ENCODE data around the gene TAS2R16.
"Not testable (repeated sequence)": the region's sequence is repeated elsewhere in the genome, so short reads cannot be mapped to it uniquely, and the experiment has no call there.

Gene TAS2R16

GRCh38 chr7:122989041-122989440 is 6.5 kb downstream of the TAS2R16 start:
- H3K4me1 Mint-ChIP-seq: no peaks in the 10 kb centered on the region
- no peak overlapping the region for H3K27ac Mint-ChIP-seq
- H3K4me3 Mint-ChIP-seq: no peak overlapping the region
- no peaks in the 10 kb centered on the region for H3K36me3 Mint-ChIP-seq
- peaks cover 11% of the 10 kb centered on the region for H3K9me3 Mint-ChIP-seq
- ATAC-seq: no peak
- no peak for DNase-seq (ENCODE audit: low spot score in 2 of 2)

DNA sequence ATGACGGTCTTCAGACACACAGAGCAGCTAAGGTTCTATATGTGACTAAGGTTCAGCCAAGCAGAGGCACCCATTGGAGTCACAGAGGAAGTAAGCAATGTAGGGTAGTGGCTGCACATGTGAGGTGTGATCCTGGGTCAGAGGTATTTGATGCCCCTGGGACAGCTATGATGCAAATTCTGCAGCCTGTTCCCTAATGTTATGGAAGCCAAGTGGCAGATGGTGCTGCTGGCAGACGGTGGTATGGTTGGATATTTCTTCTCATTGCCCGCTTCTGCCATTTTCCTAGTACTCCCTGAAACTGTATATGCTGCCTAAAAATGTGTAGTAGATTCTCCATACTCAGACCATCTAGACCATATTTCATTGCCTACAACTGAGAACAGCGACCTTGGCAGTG is 7.2 kb downstream of the TAS2R16 start:
- Mint-ChIP-seq H3K9me3 (peaks cover 8% of the 10 kb centered on the region), H3K4me1 (no peaks in the 10 kb centered on the region), H3K4me3 (no peak overlapping the region), H3K27ac (no peak overlapping the region), H3K36me3 (no peaks in the 10 kb centered on the region)
- no peak for ATAC-seq
- no peak for DNase-seq (ENCODE audit: low spot score in 2 of 2)

DNA sequence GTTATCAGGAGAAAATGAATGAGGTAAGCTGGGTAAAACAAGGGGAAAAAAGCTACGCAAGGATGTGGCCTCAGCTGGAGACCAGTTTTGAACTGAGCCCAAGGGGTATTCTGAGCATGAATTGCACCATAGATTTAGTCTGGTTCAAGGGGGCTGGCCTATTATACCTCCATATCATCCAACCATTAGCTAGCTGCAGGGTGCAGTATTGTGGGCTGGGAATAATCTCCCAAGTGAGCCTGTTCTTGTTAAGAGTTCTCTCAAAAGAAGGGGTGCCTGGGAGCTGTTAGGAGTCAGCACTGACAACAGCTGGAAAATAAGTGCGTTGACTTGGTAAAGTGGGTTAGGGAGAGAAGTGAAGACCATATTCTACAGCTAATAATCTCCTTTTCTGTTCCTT is 8.0 kb downstream of the TAS2R16 start:
- Mint-ChIP-seq H3K4me1 (no peaks in the 10 kb centered on the region), H3K4me3 (no peak overlapping the region), H3K9me3 (peaks cover 6% of the 10 kb centered on the region), H3K27ac (no peak overlapping the region), H3K36me3 (no peaks in the 10 kb centered on the region)
- ATAC-seq (no peak), DNase-seq (ENCODE audit: low spot score in 2 of 2) (no peak)

DNA sequence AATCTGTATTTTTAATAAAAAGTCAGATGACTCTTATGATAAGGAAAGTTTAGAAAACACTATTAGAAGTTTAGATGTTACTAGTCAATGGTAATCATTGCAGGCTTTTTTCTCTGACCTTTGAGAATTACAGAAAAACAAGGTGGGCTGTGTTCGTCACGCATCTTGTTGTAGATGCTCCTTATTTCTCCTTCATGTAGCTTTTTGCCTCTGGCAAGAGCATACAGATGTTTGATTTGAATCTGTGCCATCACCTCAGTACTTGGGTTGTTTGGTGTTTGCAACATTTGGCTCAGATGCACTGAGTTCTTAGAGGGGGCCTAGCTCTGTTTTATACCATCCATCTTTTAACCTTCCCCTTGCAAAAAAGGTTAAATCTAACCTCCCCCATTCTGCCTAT is 11.5 kb downstream of the TAS2R16 start:
- DNase-seq (ENCODE audit: low spot score in 2 of 2) (no peak), ATAC-seq (no peak)
- peaks cover 11% of the 10 kb centered on the region for H3K9me3 Mint-ChIP-seq
- no peak overlapping the region for H3K4me3 Mint-ChIP-seq
- no peak overlapping the region for H3K27ac Mint-ChIP-seq
- no peaks in the 10 kb centered on the region for H3K4me1 Mint-ChIP-seq
- no peaks in the 10 kb centered on the region for H3K36me3 Mint-ChIP-seq

DNA sequence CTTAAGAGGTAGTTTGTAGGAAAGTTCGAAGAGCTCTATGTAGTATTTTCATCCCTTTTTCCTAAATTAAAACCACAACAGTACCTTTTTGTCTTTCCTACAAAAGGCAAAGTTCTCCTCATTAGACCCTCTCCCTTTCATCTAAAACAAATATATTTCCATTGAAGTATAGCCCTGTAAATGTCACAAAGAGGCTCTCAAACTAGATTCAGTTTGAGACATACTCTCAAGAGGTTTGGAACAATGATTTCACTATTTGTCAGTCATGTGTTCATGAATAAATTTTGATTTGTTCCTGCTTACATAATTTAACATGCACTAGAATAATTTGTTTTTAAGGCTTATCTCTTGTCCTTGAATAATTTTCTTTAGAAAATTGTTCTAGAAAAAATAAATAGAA is 12.2 kb downstream of the TAS2R16 start:
- Mint-ChIP-seq H3K27ac (no peak overlapping the region), H3K4me1 (no peaks in the 10 kb centered on the region), H3K9me3 (peaks cover 10% of the 10 kb centered on the region), H3K4me3 (no peak overlapping the region), H3K36me3 (no peaks in the 10 kb centered on the region)
- DNase-seq (ENCODE audit: low spot score in 2 of 2) (no peak), ATAC-seq (no peak)

DNA sequence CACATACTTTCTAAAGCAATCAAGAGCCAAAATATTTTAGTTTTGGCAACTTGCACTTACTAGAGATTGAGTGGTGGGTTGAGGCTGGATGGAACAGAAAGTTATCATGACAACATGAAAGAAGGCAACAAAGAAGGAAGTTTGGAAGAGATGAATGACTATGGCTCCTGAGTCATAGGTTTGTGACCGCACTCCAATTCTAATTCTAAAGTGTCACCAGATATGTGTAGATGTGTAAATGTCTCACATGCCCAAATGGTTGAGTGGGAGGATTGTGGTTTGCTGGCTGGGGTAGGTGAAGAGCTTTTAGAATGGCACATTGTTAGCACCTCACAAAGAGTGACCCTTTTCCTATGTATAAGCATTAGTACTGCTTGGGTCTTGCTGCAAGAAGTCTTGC is 20.2 kb downstream of the TAS2R16 start:
- no peaks in the 10 kb centered on the region for H3K36me3 Mint-ChIP-seq
- DNase-seq (ENCODE audit: low spot score in 2 of 2) (no peak), ATAC-seq (no peak)
- no peak overlapping the region for H3K4me3 Mint-ChIP-seq
- peaks cover 13% of the 10 kb centered on the region for H3K9me3 Mint-ChIP-seq
- no peak overlapping the region for H3K27ac Mint-ChIP-seq
- H3K4me1 Mint-ChIP-seq: no peaks in the 10 kb centered on the region

DNA sequence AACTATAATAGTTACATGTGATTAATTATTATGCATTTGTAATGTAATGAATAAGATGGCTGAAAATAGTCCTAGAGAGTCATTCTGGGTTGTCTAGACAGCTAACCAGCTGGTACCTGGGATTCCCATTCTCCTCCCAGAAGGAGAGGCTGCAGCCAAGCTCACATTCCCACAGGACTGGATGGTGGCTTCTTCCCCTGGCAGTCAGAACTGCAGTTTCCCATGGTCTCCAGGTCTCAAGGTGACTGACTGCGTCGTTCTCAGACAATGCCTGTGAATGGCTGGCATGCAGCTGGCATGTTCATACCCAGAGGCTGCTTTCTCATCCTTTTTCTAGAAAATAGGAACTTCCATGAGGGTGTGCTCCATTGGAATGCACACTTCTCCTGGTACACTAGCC is 21.3 kb downstream of the TAS2R16 start:
- Mint-ChIP-seq H3K36me3 (no peaks in the 10 kb centered on the region), H3K27ac (no peak overlapping the region), H3K4me1 (no peaks in the 10 kb centered on the region), H3K9me3 (peaks cover 16% of the 10 kb centered on the region), H3K4me3 (no peak overlapping the region)
- DNase-seq (ENCODE audit: low spot score in 2 of 2) (no peak), ATAC-seq (no peak)

DNA sequence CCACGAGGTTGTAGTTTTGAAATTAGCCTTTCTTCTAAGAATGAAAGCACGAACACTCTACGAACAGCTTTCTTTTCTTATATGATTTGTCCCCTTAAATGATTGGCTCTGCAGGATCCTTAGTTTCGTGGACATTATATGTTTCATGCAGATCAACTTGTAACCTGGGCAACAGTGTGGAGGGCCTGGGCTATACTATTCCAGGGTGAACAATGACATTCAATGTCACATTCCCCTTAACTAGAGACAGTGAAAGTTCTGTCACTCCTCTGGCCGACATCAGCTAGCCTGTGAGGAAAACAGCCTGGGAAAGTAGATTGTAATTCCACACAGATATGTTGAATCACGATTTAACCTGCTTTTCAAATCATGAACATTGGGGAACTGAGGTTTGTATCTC is 23.4 kb downstream of the TAS2R16 start:
- no peaks in the 10 kb centered on the region for H3K36me3 Mint-ChIP-seq
- H3K9me3 Mint-ChIP-seq: peaks cover 13% of the 10 kb centered on the region
- ATAC-seq (no peak), DNase-seq (ENCODE audit: low spot score in 2 of 2) (no peak)
- no peak overlapping the region for H3K27ac Mint-ChIP-seq
- no peaks in the 10 kb centered on the region for H3K4me1 Mint-ChIP-seq
- no peak overlapping the region for H3K4me3 Mint-ChIP-seq

DNA sequence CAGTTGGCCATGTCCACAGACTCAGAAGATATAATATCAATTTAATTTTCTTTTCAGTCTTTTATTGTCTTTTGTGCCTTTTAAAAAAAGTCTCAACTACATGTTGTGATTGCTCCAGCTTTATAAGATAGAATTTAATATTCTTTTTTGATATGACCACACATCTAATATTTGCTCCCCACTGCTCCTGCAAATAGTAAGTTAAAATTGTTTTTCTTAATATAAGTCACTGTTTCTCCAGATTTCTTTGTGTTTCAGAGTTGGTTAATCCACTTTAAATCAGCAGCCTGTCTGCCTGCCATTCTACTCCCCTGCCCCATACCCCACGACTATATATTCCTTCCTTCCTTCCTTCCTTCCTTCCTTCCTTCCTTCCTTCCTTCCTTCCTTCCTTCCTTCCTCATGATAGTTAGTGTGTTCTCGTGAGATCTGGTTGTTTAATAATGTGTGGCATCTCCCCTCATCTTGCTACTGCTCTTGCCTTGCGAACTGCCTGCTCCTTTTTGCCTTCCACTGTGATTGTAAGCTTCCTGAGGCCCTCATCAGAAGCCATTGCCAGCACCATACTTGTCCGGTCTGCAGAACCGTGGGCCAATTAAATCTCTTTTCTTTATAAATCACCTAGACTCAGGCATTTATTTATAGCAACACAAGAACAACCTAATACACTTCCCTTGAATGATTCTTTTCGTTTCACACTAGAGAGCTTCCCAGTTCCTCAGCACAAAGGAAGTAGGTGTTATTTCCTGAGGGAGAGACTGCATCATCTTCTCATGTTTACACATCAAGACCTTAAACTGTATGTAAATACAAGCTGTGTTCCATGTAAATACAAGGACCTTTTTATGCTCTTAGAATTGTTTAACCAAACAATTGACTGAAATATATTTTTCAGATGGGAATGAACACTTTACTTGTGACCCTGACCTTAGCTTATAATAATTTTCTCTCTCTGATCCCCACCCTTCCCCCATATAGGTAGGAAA is 24.5 kb downstream of the TAS2R16 start:
- Mint-ChIP-seq H3K36me3 (no peaks in the 10 kb centered on the region), H3K4me3 (no peak overlapping the region), H3K4me1 (no peaks in the 10 kb centered on the region), H3K27ac (no peak overlapping the region), H3K9me3 (peaks cover 11% of the 10 kb centered on the region)
- ATAC-seq (no peak), DNase-seq (ENCODE audit: low spot score in 2 of 2) (no peak)

DNA sequence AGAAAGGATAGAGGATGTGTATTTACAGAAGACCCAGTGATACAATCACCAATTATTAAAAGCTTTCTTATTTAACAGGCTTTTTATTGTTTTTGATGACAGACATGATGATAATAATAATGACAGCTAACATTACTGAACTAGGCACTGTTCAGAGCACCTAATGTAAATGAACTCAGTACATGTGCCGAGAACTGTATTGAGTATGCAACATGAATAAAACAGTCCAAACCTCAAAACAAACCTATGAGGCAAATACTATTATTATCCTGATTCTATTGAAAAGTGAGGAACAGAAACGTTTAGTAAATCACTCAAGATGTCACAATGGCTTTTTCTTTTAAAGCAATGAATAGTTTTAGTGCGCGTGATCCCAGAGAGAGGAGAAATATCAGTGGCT is 27.1 kb downstream of the TAS2R16 start:
- H3K36me3 Mint-ChIP-seq: no peaks in the 10 kb centered on the region
- no peak overlapping the region for H3K4me3 Mint-ChIP-seq
- no peak for DNase-seq (ENCODE audit: low spot score in 2 of 2)
- H3K9me3 Mint-ChIP-seq: peaks cover 8% of the 10 kb centered on the region
- H3K4me1 Mint-ChIP-seq: no peaks in the 10 kb centered on the region
- H3K27ac Mint-ChIP-seq: no peak overlapping the region
- ATAC-seq: no peak

DNA sequence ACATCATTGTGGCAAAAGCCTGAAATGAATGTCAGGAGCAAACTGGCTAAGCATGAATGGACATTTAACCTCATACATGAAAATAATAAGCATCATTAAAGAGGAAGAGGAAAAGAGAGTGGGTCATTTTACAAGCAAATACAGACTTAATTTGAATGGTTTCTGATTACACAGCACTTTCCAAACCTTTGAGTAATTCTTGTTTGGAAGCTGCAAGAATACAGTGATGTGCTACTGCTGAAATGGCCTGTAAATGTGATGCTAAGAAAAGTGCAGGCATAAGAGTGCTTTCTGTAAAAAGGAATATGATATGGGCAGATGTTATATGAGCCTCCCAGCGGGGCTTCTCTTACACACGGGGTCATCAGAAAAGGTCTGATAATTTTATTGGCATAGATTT is 30.2 kb downstream of the TAS2R16 start:
- H3K9me3 Mint-ChIP-seq: peaks cover 7% of the 10 kb centered on the region
- no peak overlapping the region for H3K27ac Mint-ChIP-seq
- no peaks in the 10 kb centered on the region for H3K4me1 Mint-ChIP-seq
- no peak overlapping the region for H3K4me3 Mint-ChIP-seq
- no peak for ATAC-seq
- DNase-seq (ENCODE audit: low spot score in 2 of 2): no peak
- H3K36me3 Mint-ChIP-seq: no peaks in the 10 kb centered on the region

GRCh38 chr7:122953678-122954077 is 41.8 kb downstream of the TAS2R16 start:
- H3K27ac Mint-ChIP-seq; H3K9me3 Mint-ChIP-seq; H3K4me3 Mint-ChIP-seq; ATAC-seq; DNase-seq (ENCODE audit: low spot score in 2 of 2); H3K36me3 Mint-ChIP-seq; H3K4me1 Mint-ChIP-seq: not testable (repeated sequence)

DNA sequence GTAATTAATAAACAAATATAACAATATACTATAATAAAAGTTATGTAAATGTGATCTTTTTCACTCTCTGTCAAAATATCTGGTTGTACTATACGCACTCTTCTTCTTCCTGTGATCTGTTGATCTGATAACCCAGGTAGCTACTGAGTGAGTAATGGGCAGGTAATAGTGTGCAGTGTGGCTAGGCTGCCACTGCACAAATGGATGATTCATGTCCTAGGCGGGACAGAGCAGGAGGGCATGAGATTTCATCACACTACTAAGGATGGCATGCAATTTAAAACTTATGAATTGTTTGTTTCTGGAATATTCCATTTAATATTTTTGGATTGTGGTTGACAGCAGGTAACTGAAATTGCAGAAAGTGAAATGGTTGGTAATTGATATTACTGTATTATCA is 44.5 kb downstream of the TAS2R16 start:
- no peak overlapping the region for H3K4me3 Mint-ChIP-seq
- H3K4me1 Mint-ChIP-seq: no peaks in the 10 kb centered on the region
- no peaks in the 10 kb centered on the region for H3K36me3 Mint-ChIP-seq
- ATAC-seq: no peak
- no peak for DNase-seq (ENCODE audit: low spot score in 2 of 2)
- no peak overlapping the region for H3K27ac Mint-ChIP-seq
- peaks cover 6% of the 10 kb centered on the region for H3K9me3 Mint-ChIP-seq

DNA sequence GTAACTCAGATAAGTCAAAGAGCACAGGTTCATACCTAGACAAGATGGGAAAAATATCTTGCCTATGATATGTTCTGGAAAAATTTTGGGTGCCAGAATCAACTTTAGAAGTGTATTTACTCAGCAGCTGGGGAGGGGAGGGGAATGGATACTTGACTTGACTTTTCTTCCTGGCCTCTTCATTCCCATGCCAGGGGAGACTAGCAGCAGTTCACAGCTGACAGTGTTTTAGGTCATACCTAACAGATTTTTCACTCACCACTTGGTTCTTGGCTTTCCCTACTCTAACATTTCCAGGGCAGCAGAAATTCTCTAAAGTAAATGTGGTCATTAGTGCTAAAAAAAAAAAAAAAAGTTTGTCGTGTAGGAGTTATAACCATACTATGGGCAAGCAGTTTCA is 46.3 kb downstream of the TAS2R16 start:
- H3K36me3 Mint-ChIP-seq: no peaks in the 10 kb centered on the region
- H3K4me1 Mint-ChIP-seq: no peaks in the 10 kb centered on the region
- no peak overlapping the region for H3K27ac Mint-ChIP-seq
- no peak for DNase-seq (ENCODE audit: low spot score in 2 of 2)
- peaks cover 12% of the 10 kb centered on the region for H3K9me3 Mint-ChIP-seq
- ATAC-seq: no peak
- H3K4me3 Mint-ChIP-seq: no peak overlapping the region
